Peyer's patch (tissue), 4 donors: ENCODE measurements around the gene OAS3. TPM values are rescaled to one million over a fixed set of nuclear protein-coding genes. Genes with fewer than 3 reads are reported as not detected.
"Not testable (repeated sequence)": the region's sequence is repeated elsewhere in the genome, so short reads cannot be mapped to it uniquely, and the experiment has no call there.

Source experiments
- DNase-seq, 3 donors: peaks; one replicate each; pipeline ENCODE4 v3.0.0-alpha.2; 2017 to 2019
- H3K27ac ChIP-seq, 4 donors: fragments of 200-600 bp; sonication (generic); one replicate each; pipeline ENCODE4 v1.5.1; 2016 to 2019
- H3K27me3 ChIP-seq, 2 donors: fragments of 200-600 bp; sonication (generic); one replicate each; pipeline ENCODE4 v1.5.1; 2019
- H3K36me3 ChIP-seq, 3 donors: fragments of 200-600 bp; sonication (generic); one replicate each; pipeline ENCODE4 v1.5.1; 2016 to 2019
- H3K4me1 ChIP-seq, 4 donors: fragments of 200-600 bp; sonication (generic); one replicate each; pipeline ENCODE4 v1.5.1; 2016 to 2019
- H3K4me3 ChIP-seq, 4 donors: fragments of 200-600 bp; sonication (generic); 1 replicate in 3 of 4; 2 replicates in 1 of 4; pipeline ENCODE4 v1.5.1; 2016 to 2019; ENCODE audit warnings: mild to moderate bottlenecking in 1 of 4
- H3K9me3 ChIP-seq, 4 donors: fragments of 200-600 bp; sonication (generic); one replicate each; pipeline ENCODE4 v1.5.1; 2016 to 2019; ENCODE audit warnings: mild to moderate bottlenecking in 1 of 4
- POLR2A ChIP-seq, 2 donors: fragments of 450-650 bp; IDR thresholded peaks; one replicate each; pipeline ENCODE4 v1.5.1; 2017; ENCODE audit warnings: antibody characterized with exemption in 2 of 2, mild to moderate bottlenecking in 2 of 2, moderate library complexity in 2 of 2
- total RNA-seq, 4 donors: library from RNA; depleted of rRNA; stranded (reverse); fragments of >200 nt; gene quantifications; one replicate each; pipeline ENCODE4 v1.1.0, GENCODE V29; 2016
- TF ChIP-seq, protein P1 (sequence below), 6 experiments: fragments of 450-650 bp in 4 of 6; fragments of 200-600 bp in 2 of 6; sonication (generic) in 1 of 6; IDR thresholded peaks; one replicate each; pipeline ENCODE4 v1.5.1; 2017 to 2019; ENCODE audit warnings: antibody characterized with exemption in 6 of 6, mild to moderate bottlenecking in 3 of 6, moderate library complexity in 1 of 6

The OAS3 gene
- total RNA-seq, 4 donors from 2014 or later: 7.1 to 53.6 (median 16.7) TPM

GRCh38 chr12:112919121-112919520 lies 19.2 kb upstream of the OAS3 start:
- no peak overlapping the region for H3K4me3 ChIP-seq
- DNase-seq: no peak
- no peaks in the 10 kb centered on the region for H3K9me3 ChIP-seq
- TF ChIP-seq, protein P1, sequence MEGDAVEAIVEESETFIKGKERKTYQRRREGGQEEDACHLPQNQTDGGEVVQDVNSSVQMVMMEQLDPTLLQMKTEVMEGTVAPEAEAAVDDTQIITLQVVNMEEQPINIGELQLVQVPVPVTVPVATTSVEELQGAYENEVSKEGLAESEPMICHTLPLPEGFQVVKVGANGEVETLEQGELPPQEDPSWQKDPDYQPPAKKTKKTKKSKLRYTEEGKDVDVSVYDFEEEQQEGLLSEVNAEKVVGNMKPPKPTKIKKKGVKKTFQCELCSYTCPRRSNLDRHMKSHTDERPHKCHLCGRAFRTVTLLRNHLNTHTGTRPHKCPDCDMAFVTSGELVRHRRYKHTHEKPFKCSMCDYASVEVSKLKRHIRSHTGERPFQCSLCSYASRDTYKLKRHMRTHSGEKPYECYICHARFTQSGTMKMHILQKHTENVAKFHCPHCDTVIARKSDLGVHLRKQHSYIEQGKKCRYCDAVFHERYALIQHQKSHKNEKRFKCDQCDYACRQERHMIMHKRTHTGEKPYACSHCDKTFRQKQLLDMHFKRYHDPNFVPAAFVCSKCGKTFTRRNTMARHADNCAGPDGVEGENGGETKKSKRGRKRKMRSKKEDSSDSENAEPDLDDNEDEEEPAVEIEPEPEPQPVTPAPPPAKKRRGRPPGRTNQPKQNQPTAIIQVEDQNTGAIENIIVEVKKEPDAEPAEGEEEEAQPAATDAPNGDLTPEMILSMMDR (IDR thresholded peaks at IDR 0.05): no peak
- no peak for TF ChIP-seq POLR2A (IDR thresholded peaks at IDR 0.05)
- H3K36me3 ChIP-seq: peaks cover 0 to 47% (median 0%) of the 10 kb centered on the region in 3 donors
- H3K27ac ChIP-seq: no peak overlapping the region
- H3K4me1 ChIP-seq: no peaks in the 10 kb centered on the region
- no peaks in the 10 kb centered on the region for H3K27me3 ChIP-seq

DNA sequence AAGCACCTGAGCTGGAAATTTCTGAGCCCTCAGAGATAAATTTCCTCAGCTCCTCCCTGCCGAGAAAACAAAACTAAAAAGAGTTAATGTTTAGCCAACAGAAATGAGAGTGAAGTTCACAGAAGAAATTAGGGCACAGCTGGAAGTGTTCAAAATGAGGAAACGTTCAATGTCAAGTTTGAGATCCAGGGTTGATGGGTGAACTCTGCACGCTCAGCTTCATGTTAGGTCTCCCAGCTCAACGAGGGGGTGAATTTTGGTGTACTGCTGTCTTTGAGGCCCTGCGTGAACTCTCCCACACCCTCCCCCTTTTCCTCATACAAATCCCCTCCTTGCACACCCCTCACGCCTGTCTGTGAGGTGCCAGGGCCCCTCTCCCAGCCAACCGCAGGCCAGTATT lies 13.3 kb upstream of the OAS3 start:
- Histone ChIP-seq H3K27ac (peak overlapping the region; percentile 7 to 68 (median 48)), H3K4me3 (no peak overlapping the region), H3K9me3 (no peaks in the 10 kb centered on the region), H3K36me3 (peaks cover 0 to 12% (median 0%) of the 10 kb centered on the region in 3 donors), H3K4me1 (peaks cover 0 to 7% (median 2%) of the 10 kb centered on the region in 4 donors), H3K27me3 (no peaks in the 10 kb centered on the region)
- DNase-seq: no peak
- no peak for TF ChIP-seq POLR2A (IDR thresholded peaks at IDR 0.05)
- TF ChIP-seq, protein P1 (IDR thresholded peaks at IDR 0.05): no peak

DNA sequence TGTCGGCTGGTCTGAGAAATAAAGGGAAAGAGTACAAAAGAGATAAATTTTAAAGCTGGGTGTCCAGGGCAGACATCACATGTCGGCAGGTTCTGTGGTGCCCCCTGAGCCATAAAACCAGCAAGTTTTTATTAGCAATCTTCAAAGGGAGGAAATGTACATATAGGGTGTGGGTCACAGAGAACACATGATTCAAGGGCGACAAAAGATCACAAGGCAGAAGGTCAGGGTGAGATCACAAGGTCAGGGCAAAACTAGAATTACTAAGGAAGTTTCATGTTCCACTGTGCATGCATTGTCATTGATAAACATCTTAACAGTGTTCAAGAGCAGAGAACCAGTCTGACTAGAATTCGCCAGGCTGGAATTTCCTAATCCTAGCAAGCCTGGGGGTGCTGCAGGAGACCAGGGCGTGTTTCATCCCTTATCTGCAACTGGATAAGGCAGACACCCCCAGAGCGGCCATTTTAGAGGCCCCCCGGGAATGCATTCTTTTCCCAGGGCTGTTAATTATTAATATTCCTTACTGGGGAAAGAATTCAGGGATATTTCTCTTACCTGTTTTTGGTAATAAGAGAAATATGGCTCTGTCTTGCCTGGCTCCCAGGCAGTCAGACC lies 11.7 kb upstream of the OAS3 start:
- H3K4me1 ChIP-seq, H3K9me3 ChIP-seq, H3K4me3 ChIP-seq, H3K27me3 ChIP-seq, H3K36me3 ChIP-seq: not testable (repeated sequence)
- peak in 2 of 3 donors; percentile 55 to 56 for DNase-seq
- H3K27ac ChIP-seq: peak overlapping the region in 2 of 4 donors; percentile 23 to 53

- no peaks in the 10 kb centered on the region for H3K9me3 ChIP-seq
- no peak overlapping the region for H3K27ac ChIP-seq
Measured at GRCh38 chr12:112927475-112927874, 10.8 kb upstream of the OAS3 start.

GRCh38 chr12:112927925-112928324 lies 10.3 kb upstream of the OAS3 start:
- no peak overlapping the region for H3K27ac ChIP-seq
- no peak for DNase-seq
- H3K9me3 ChIP-seq: no peaks in the 10 kb centered on the region
- peaks cover 0 to 7% (median 2%) of the 10 kb centered on the region in 4 donors for H3K4me1 ChIP-seq
- no peak for TF ChIP-seq POLR2A (IDR thresholded peaks at IDR 0.05)
- TF ChIP-seq, protein P1 (IDR thresholded peaks at IDR 0.05): no peak
- no peak overlapping the region for H3K4me3 ChIP-seq
- no peaks in the 10 kb centered on the region for H3K27me3 ChIP-seq
- no peaks in the 10 kb centered on the region for H3K36me3 ChIP-seq

More at GRCh38 chr12:112927475-112927874, 10.8 kb upstream of the OAS3 start:
- Histone ChIP-seq H3K4me3 (no peak overlapping the region), H3K27me3 (no peaks in the 10 kb centered on the region), H3K36me3 (no peaks in the 10 kb centered on the region), H3K4me1 (peaks cover 0 to 7% (median 2%) of the 10 kb centered on the region in 4 donors)
- DNase-seq: no peak
- TF ChIP-seq, protein P1 (IDR thresholded peaks at IDR 0.05): no peak
- TF ChIP-seq POLR2A (IDR thresholded peaks at IDR 0.05): no peak

- Histone ChIP-seq H3K4me3 (no peak overlapping the region), H3K27me3 (no peaks in the 10 kb centered on the region), H3K36me3 (no peaks in the 10 kb centered on the region), H3K9me3 (no peaks in the 10 kb centered on the region), H3K4me1 (peaks cover 0 to 7% (median 2%) of the 10 kb centered on the region in 4 donors), H3K27ac (no peak overlapping the region)
- DNase-seq: no peak
- TF ChIP-seq, protein P1 (IDR thresholded peaks at IDR 0.05): no peak
- no peak for TF ChIP-seq POLR2A (IDR thresholded peaks at IDR 0.05)
Measured at GRCh38 chr12:112928978-112929377, 9.3 kb upstream of the OAS3 start.
